Renal cortical epithelial cell (primary cell): ENCODE measurements around the gene ZNF33B. TPM values are rescaled to one million over a fixed set of nuclear protein-coding genes. Genes with fewer than 3 reads are reported as not detected.
"Not testable (repeated sequence)": the region's sequence is repeated elsewhere in the genome, so short reads cannot be mapped to it uniquely, and the experiment has no call there.

ENCODE experiments used
- DNase-seq: peaks from one replicate; pipeline ENCODE4 v3.0.0-alpha.2; 2011; ENCODE audit warnings: low read depth
- total RNA-seq: library from RNA; depleted of rRNA; stranded (reverse); fragments of >200 nt; gene quantifications from 2 replicates; pipeline ENCODE4 v1.2.3, GENCODE V29; 2014

Gene ZNF33B
- 13.2 and 48.4 TPM in 2 replicates for total RNA-seq

DNA sequence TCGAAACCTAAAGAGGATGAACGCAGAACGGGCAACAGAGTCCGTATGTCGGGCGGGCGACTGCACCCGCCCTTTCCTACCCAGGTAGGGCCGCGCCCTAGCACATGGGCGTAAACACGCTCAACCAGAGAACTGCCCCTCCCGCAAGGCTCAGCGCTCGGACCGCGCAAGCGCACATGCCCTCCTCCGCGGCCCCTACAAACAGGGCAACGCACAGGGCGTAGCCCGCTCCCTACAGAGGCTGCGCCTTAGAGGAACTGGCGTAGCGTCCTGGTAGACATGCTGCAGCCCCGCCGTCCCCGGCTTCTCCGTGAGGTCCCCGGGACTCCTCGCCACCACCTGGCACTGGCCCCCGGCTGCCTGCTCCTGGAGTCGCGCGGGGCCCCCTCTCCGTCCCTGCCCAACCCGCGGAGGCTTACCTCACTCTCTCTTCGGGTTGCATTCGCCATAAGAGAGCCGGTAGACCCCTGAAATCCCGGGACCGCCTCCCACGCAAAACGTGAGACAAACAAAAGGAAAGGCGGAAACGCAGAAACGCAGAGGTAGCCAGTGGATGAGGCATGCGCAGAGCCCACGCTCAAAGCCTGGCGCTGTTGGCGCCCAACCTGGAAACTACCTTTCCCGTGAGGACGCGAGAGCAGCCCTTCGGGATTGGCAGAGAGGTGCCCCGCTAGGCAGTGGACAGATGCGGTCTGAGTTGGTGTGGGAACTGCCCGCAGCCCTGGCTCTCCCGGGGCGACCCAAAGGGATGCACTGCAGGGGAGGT lies at the start of gene ZNF33B:
Gene ZNF33B (minus strand): TSS at position 516 of the 766 bp plus-strand sequence. CDS start 1,642 bp downstream, outside the sequence.
- DNase-seq = peak; percentile 87

DNA sequence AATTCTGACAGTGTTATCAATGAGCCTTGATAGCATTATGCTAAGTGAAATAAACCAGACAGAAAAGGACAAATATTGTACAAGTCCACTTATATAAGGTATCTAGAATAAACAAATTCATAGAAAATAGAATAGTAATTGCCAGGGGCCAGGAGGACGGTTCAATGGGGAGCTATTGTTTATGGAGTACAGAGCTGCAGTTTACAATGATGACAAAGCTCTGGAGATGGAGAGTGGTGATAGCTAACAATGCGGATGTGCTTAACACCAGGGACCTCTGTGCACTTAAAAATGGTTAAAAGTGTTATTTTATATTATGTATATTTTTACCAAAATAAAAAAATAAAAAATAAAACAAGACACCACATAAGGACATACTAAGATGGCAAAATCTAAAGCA lies 46.1 kb upstream of the ZNF33B start:
- DNase-seq = no peak

DNA sequence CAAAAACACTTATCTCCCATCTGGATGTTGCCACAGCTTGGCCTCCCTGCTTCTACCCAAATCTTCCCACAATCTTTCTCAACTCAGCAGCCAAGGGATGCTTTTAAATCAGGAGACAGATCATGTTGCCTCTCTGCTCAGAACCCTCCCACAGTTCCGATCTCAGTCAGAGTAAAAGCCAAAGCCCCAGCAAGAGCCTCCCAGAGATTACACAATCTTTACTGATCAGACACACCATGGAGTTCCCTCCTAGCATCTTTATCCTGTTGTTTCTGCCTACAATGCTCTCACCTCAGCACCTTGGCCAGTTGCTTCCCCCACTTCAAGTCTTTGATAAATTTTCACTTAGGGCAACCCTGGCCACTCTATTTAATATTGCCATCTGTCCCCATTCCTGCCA lies 41.9 kb upstream of the ZNF33B start:
- DNase-seq = no peak

DNA sequence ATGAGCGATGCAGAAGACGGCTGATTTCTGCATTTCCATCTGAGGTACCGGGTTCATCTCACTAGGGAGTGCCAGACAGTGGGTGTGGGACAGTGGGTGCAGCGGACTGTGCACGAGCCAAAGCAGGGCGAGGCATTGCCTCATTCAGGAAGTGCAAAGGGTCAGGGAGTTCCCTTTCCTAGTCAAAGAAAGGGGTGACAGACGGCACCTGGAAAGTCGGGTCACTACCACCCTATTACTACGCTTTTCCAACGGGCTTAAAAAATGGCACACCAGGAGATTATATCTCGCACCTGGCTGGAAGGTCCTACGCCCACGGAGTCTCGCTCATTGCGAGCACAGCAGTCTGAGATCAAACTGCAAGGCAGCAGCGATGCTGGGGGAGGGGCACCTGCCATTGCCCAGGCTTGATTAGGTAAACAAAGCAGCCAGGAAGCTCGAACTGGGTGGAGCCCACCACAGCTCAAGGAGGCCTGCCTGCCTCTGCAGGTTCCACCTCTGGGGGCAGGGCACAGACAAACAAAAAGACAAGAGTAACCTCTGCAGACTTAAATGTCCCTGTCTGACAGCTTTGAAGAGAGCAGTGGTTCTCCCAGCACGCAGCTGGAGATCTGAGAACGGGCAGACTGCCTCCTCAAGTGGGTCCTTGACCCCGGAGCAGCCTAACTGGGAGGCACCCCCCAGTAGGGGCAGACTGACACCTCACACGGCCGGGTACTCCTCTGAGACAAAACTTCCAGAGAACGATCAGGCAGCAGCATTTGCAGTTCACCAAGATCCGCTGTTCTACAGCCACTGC lies 27.0 kb upstream of the ZNF33B start:
- not testable (repeated sequence) for DNase-seq

DNA sequence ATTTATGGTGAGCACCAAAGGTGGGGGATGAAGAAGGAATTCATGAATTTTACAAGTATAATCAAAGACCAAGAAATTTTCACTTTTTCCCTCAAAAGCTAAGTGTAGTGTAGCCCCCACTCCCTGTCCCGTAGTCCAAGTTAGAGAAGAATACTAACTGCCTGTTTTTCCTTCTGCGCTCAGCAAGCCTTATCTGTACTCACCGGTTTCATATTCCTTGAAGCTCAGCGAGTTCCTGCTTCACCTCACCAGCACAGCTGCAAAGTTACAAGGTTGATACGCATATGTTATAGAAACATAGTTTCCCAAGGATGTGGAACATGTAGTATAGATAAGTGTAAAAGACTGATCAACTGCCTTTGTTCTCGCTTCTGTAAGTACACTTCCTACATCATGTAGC lies 16.0 kb upstream of the ZNF33B start:
- DNase-seq = no peak

DNA sequence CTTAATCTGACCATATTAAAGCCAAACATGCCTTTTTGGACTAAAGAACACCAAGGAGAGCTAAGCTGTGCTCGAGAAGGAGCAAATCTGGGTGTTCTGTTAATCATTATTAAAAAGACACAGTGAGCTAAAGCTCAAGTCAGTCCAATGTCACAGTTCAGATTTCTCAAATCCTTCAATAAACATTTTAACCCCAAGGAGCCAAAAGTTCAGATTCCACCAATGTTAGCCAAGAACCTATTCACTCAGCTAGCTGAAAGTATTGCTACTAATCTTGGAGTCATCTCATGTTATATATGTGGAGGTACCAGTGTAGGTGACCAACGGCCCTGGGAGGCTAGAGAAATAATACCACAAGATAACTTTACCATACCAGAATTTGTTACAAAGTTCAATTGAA lies 14.5 kb upstream of the ZNF33B start:
- peak; percentile 52 for DNase-seq

DNA sequence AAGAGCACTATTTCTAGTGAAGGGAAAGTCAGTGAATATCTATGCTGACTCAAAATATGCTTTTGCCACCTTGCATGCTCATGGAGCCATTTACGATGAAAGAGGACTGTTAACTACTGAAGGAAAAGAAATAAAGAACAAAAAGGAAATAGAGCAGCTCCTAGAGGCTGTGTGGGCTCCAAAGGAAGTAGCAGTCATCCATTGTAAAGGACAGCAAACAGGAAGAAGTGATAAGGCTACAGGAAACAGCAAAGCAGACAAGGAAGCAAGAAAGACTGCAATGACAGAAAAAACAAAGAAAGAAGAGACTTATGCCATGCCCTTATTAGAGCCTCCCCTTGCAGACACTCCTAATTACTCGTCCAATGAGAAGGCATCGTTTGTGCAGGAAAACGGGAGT lies 12.0 kb upstream of the ZNF33B start:
- DNase-seq = no peak

DNA sequence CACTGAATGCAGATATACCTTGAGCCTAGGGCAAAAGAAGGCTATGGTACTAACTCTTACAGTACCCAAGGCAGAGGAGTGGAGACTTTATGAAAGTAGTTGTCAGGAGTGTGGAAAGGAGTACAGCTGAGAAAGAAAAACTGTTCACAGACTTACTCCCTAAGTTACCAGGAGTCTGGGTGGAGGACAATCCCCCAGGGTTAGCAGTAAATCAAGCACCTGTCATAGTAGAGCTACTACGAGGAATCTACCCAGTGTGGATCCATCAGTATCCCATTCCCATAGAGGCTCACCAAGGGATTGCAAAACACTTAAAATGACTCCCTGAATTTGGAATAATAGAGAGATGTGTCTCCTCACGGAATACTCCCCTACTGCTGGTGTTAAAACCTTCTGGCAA lies 10.1 kb upstream of the ZNF33B start:
- no peak for DNase-seq

DNA sequence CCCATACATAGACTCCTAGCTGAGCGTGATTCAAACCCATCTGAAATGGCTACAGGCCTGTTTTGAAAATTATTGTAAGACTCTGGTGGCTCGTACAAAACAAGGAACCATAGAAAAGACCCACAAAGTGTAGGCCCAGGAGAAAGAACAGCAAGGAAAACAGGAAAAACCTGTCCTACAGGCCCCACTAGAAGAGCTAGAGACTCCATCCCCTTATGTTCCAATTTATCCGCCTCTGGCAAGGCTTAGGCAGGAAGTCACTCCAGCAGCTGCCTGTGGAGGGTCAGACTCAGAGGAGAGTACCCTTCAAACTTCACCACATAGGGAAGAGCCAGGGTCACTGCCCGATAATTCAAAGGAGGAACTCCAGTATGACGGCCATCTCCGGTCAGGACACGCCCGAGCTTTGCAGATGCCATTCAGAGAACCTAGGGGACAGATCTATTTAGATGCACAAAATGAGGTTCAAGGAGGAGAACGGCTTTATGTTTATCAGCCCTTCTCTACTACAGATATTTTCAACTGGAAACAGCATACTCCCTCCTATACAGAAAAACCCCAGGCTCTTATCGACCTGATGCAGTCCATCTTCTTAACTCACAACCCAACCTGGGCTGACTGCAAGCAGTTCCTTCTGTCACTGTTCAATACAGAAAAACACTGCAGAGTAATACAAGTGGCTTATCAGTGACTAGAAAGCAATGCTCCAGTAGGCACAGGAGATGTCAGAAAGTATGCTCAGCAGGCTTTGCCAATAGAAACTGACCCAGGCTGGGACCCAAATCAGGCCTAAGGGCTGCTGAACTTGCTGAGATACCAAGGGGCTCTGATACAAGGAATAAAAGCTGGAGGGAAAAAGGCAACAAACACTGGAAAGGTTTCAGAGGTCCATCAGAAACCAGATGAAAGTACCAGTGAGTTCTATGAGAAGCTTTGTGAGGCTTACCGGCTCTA lies 8.6 kb upstream of the ZNF33B start:
- peak; percentile 11 for DNase-seq

DNA sequence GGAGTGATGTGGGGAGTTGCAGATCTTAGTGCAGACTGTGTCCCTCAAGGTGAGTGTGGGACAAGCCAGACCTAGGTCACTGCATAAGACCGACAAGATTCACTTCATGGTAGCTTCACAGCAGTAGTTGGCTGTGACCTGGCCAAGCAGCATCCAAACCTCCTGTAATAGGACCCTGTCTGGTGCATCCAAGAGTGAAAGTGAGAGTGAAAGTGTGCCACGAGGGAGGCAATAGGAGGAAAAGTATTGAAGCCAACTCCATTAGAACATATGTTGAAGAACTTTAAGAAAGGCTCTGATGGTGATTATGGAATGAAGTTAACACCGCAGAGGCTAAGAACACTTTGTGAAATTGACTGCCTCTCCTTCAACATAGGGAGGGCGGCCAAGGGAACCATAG lies 7.8 kb upstream of the ZNF33B start:
- no peak for DNase-seq

DNA sequence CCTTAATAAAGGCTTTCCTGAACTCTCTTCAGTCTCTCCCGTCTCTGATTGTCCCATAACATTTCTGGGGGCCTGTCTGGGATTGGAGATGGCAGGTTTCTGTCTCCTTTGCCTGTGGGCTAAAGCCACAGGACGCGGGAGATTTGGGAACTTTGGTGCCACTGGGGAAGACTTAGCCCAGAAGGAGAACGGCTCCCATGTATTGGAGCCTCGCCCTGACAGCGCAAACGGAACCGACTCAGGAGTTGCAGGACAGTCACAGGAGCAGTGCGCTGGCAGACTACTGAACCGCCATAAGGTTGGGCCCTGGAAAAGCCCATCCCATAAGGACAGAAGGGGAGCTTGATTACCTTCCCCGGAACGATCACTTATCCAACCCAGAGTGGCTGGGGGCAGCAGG lies 7.1 kb upstream of the ZNF33B start:
- DNase-seq = no peak

DNA sequence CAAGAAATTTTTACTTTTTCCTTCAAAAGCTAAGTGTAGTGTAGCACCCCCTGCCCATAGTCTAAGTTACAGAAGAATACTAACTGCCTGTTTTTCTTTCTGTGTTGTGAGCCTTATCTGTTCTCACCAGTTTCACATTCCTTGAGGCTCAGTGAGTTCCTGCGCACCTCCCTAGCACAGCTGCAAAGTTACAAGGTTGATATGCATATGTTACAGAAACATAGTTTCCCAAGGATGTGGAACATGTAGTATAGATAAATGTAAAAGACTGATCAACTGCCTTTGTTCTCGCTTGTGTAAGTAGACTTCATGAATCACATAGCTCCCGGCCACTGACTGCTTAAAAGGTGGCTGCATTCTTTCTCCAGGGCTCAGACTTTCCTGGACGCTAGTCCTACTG lies 6.7 kb upstream of the ZNF33B start:
- peak; percentile 28 for DNase-seq

DNA sequence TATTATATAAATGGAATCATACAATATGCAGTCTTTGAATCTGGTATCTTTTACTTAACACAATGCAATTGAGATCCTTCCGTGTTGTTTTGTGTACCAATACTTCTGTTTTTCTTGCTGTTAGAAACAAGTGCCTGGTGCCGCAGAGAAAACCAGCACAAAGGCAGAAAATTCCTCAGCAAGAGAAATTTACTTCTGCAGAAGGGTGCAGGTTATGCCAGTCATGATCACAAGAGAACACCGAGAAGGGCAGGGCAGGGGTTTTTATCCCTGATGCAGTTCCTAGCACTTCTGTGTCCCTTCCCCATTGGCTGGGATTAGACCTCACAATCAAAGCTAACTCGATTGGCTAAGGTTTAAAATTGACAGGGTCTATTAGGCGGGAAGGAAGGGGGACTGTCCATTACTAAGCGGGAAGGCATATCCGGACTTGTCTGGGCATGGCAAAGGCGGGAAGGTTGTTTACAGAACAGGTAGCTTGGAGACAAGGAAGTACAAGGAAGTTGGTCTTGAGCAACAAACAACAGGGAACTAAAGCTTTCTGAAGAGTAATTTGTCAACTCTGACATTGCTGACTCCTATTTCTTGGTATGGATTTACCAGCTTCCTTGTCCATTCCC lies 2.4 kb upstream of the ZNF33B start:
- peak; percentile 89 for DNase-seq

DNA sequence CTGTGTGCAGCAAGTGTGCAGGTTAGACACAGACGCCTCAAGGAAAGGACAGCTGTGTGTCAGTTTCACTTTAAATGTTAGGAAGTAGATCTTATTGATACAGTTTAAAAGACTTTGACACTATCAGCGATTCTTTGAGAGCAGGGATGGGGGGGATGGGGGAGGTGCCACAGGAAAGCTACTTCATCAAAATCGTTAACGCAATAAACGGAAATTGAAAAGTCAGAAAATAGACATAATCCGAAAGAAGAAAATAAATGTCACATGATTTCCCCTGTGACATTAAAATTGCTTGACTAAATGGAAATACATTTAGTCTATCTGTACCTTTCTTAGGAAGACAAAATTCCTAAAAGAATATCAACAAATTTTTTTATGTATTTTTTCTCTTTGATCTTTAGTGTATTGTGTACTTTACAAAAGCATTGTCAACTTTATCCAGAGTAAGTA lies 476 bp upstream of the ZNF33B start:
- DNase-seq = no peak

DNA sequence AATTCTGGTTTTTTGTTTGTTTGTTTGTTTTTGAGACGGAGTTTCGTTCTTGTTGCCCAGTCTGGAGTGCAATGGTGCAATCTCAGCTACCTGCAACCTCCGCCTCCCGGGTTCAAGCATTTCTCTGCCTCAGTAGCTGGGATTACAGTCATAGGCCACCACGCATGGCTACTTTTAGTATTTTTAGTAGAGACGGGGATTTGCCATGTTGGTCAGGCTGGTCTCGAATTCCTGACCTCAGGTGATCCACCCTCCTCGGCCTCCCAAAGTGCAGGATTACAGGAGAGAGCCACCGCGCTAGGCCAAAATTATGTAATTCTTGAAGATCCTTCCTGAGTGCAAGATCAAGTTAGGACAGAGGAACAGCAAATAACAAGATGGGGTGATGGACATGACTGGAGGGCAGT lies 719 bp downstream of the ZNF33B start:
- no peak for DNase-seq

DNA sequence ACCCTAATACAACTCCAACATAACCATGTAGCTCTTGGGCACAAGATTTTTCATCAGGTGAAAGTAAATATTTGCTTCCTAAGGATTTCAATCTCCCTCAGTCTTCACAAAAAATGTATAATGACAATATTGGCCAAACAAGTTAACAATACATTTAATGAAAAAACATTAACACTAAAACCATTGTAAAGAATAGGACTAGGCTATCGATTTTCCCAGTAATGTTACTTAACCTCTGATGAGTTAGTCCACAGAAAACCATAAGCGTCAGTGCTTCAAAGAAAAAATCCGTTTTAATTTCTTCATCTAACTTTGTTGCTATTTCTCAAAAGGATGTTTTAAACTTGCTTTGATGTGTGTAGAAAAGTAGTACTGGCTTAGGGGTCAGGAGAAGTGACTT lies 1.2 kb downstream of the ZNF33B start:
- peak; percentile 4 for DNase-seq

DNA sequence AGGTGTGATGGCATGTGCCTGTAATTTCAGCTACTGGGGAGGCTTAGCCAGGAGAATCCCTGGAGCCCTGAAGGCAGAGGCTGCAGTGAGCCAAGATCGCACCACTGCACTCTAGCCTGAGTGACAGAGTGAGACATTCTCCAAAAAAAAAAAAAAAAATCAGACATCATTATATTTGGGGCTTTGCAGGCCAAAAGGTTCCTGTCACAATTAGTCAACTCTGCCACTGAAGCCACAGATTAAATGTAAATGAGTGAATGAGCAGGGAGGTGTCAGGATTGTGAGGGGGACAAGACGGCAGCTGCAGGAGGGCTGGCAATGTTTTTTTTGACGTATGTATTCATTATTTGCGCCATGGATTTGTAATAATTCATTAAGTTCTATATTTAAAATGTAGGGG lies 3.3 kb downstream of the ZNF33B start:
- no peak for DNase-seq

DNA sequence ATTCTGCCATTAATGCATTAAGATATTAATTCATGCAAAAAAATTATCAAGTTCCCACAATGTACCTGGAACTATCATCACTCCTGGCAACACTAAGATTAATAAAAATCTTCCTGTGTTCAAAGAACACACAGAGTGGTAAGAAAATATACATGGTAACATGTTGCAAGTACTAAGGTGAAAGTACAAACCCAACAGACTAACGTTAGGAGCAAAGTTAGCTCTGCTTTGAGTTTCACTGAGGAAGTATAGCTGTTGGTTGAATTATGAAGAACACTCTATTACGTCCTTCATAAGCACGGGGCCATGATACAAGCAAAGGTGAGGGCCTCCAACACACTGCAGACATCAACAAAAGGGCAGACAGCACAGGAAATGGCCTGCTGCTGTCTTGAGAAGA lies 5.8 kb downstream of the ZNF33B start:
- DNase-seq = no peak

DNA sequence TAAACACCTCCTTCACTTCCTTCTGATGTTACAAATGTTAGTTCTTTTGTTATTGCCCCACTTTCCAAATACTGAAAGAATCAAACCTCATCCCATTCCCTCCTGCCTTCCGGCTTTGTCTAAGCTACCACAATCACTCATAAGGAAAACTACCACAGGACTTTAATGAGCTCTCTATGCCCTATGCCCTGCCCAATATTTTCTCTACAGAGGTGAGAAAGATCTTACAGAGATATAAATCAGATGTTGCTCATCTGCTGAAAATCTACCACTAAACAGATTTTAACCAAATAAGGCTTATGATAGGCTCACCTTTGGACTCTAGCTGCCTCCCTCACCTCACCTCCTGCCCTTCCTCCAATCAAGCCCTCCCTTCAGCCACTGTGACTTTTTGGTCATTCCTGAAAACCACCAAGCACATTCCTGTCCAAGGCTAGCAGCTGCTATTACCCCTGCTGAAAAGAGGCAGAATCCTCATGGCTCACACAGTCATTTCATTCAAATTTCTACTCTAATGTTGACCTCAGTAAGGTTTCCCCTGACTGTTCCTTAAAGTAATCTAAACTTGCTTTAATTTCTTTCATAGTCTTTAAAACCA lies 7.7 kb downstream of the ZNF33B start:
- peak; percentile 69 for DNase-seq

DNA sequence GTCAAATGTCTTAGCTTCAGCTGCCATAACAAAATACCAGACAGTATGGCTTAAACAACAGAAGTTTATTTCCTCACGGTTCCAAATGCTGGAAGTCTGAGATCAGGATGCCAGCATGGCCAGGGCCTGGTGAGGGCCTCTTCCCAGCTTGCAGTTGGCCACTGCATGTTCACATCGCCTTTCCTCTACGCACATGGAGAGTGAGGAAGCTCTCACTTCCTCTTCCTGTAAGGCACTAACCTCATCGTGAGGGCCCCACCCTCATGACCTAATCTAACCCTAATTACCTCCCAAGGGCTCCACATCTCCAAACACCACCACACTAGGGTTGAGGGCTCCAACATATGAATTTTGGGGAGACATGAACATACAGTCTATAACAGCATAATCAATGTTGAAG lies 14.4 kb downstream of the ZNF33B start:
- DNase-seq = no peak

DNA sequence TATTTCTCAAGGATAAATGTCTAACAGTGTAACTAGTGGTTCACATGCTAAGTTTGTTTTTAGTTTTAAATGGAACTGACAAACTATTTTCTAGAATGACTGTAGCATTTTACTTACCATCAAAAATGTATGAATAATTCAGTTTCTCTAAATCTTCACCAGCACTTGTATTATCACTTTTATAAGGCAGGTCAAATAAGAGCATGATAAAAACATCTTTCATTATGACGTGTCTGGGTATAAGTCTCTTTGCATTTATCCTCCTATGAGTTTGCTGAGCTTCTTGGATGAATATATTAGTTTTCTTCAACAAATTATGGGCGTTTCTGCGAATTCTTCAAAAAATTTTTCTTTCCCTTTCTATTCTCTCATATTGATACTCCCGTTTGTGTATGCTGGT lies 19.9 kb downstream of the ZNF33B start:
- DNase-seq = no peak
